ENCODE results near the gene SULT6B1.

SULT6B1 gene

DNA sequence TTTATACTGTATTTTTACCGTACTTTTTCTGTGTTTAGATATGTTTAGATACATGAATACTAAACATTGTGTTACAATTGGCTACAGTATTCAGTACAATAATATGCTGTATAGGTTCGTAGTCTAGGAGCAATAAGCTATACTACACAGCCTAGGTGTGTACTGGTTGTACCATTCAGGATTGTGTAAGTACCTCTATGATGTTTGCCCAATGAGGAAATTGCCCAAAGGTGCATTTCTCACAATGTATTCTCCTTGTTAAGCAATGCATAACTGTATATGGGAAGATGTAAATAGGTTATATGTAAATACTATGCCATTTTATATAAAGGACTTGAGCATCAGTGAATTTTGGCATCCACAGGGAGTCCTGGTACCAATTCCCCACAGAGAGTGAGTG lies 42.4 kb downstream of the SULT6B1 start:
- no peak for DNase-seq

DNA sequence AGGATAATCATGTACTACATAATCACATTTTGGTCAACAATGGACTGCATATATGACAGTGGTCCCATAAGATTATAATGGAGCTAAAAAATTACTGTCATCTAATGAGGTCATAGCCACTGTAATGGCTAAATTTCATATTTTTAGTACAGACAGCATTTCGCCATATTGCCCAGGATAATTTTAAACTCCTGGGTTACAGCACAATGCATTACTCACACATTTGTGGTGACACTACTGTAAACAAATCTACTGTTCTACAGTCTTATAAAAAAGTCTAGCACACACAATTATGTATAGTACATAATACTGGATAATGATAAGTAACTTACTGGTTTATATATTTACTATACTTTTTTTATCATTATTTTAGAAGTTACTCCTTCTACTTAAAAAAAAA lies 44.5 kb downstream of the SULT6B1 start:
- no peak for DNase-seq

DNA sequence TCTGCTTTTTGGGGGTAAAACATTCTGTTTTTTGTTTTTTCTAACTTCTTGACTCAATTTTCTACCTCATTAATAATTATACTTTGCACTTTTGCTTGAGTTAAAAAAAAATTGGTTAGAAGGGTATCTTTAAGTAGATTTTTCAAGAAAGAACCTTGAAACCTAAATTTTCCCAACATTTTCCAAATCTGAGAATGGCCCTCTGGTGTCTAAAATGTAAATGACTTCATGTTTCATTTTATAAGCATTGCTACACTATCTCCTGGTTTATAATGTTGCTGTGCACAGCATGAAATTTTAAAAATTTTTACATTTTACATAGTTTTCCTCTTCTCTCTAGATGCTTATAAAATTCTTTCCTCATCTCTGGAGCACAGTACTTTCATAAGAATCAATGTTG lies 45.9 kb downstream of the SULT6B1 start:
- DNase-seq = no peak

DNA sequence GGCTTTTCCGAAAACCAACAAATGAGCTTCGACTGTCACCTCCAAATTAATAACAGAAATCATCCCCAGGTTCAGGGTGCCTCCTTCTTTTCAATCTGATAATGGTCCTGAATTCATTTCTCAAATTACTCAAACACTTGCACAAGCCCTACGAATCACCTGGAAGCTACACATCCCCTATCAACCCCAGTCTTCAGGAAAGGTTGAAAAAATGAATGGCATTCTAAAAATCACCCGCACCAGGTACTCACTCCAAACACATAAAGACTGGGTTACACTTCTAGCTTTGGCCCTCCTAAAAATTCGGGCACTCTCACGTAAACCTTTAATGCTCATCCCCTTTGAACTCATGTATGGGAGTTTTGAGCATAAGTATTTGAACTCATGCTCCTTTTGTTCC lies 55.6 kb downstream of the SULT6B1 start:
- DNase-seq = no peak

DNA sequence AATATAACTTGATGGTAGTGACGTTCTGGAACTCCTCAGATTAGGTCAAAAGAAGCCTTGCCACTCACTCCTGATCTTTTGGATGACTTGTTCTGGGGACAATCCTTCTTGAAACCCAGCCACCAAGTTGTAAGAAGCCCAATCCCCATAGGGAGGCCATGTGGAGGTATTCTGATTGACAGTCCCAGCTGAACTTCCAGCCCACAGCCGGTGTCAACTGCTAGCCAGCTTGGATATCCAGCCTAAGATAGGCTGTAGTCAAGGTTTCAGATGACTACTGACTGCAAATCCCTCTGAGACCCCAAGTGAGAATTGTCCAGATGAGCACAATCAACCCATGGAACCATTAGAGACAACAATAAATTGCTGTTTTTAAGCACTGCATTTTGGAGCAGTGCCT lies 63.1 kb downstream of the SULT6B1 start:
- DNase-seq = no peak

DNA sequence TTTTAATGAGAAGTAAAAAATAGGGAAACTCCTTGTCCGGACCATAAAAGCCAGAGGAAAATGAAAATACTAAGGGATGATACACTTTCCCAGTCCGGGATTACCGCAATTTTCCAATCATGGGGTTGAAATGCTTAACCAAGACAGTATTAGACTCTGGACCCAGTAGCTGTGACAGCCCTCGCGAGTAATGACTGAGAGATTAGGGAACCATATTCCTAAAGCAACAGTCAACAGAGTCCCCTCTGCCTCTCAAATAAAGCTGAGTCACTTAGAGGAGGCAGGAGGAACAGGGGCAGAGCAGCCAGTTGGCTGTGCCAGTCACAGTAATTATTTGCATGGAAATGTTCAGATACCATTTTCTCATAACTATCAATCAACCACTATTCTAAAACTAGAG lies 69.3 kb downstream of the SULT6B1 start:
- no peak for DNase-seq

Measured in NCI-H187 (cell line).